HG02943 (cell line): ENCODE data around the gene PRR5.

Experiments
- ATAC-seq: cut with Tn5 transposase; IDR thresholded peaks from one replicate; pipeline ENCODE4 v1.9.1; 2021; ENCODE audit warnings: mild to moderate bottlenecking, low read depth, moderate library complexity; ENCODE audit not compliant: unreplicated experiment

The PRR5 gene

GRCh38 chr22:44782363-44782963 lies 80.5 kb downstream of the PRR5 start:
- ATAC-seq, result no peak

- ATAC-seq, result no peak
These were observed 81.1 kb downstream of the PRR5 start for GRCh38 chr22:44783091-44783490.

- ATAC-seq, result no peak
These were observed 81.6 kb downstream of the PRR5 start for GRCh38 chr22:44783581-44783980.

GRCh38 chr22:44786136-44786535 lies 84.1 kb downstream of the PRR5 start:
- no peak for ATAC-seq

- no peak for ATAC-seq
These were observed 84.6 kb downstream of the PRR5 start for GRCh38 chr22:44786610-44787009.
